ENCODE data around the gene IGF2.

The IGF2 gene

GRCh38 chr11:2153581-2154194 lies 14.5 kb upstream of the IGF2 start:
- no peak for DNase-seq

- DNase-seq = no peak
Measured at GRCh38 chr11:2151500-2152257, 12.5 kb upstream of the IGF2 start.

- DNase-seq = no peak
Measured at GRCh38 chr11:2149864-2150847, 11.0 kb upstream of the IGF2 start.

DNA sequence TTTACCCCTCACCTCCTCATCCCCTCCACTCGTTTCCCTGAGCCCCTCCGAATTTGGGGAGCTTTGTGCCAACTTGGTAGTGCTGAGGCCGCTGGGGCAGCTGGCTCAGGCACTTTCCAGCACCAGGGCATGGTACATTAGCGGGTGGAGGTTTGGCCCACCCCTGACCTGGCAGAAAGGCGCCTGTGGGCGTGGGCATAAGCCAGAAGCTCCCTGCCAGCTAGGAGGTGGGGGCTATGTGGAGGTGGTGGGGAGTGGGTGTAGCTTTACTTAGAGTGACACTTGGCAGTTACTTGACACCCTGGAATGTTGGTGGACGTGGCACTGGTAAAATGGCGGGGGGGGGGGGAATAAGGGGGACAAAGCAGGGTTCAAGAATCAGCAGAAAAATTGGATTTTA lies 10.3 kb upstream of the IGF2 start:
- no peak for DNase-seq

- DNase-seq = no peak
Measured at GRCh38 chr11:2148595-2148994, 9.4 kb upstream of the IGF2 start.

GRCh38 chr11:2147391-2147790 lies 8.2 kb upstream of the IGF2 start:
- DNase-seq = no peak

DNA sequence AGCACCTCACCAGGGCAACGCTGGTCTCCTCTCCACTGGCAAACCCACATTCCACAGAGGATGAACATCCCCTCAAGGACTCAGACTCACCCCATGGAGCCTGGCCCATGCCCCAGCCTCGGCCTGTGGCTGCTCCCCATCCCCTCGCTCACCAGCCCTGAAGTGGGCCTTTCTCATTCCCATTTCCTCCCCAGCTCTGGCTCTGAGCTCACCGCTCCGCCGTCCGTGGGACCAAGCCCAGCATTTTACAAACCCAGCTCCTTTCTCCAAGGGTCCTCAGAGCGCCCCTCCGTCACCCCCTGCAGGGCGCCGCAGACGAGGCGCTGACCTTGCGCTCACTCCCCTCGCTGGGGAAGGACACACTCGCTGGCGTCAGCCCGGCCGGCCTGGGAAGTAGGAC lies 6.9 kb upstream of the IGF2 start:
- DNase-seq = no peak

- DNase-seq = no peak
Measured at GRCh38 chr11:2144544-2145248, 5.5 kb upstream of the IGF2 start.

DNA sequence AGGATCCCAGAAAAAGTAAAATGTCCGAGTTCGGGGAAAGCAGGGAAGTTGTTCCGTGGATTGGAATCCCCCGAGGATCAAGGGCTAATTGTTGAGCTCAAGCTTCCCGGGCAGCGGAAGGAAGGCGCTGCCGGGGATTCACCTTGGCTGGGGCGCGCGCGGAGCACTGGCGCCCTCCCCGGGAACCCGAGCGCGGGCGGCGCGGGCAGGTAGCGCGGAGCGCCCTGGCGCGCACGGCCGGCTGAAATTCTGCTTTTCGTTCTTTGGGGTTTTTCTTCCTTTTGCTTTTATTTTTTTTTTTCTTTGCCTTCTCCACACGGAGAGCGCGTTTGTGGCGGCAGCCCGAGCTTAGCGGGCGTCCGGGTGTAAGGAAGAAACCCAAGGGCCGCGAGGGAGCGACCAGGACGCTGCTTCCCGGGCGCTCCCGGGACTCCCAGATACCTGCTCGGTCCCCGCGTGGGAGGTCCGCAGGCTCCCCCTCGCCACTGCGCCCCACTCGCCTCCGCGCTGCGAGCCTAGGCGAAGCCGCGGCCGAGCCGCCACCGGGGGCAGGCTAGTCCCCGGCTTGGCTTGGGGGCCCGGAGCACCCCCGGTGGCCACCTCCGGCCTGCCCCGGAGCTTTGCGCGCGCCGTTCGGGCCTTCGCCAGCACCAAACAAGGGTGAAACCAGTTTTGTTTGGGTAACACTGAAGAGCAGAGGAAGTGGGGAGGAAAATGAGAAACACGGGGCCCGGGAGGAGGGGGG lies 4.8 kb upstream of the IGF2 start:
- DNase-seq = no peak

DNA sequence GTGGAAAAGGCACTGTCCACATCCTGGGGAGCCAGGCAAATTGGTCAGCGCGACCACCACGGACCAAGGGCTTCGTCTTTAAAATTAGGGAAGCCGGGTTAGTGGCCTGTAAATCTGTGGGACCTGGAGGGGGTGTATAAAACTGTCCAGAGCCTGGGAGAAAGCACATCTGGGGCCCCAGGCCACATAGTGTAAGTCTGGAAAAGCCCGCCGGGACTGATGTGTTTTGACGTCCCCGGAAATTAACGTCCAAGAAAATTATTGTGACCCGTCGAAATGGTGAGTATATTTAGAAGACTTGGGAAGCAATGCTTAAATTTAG lies 4.2 kb upstream of the IGF2 start:
- no peak for DNase-seq

GRCh38 chr11:2142762-2143202 lies 3.6 kb upstream of the IGF2 start:
- no peak for DNase-seq

- DNase-seq = no peak
Measured at GRCh38 chr11:2142300-2142759, 3.1 kb upstream of the IGF2 start.

GRCh38 chr11:2140411-2141400 lies 1.5 kb upstream of the IGF2 start:
- no peak for DNase-seq

- no peak for DNase-seq
Measured at GRCh38 chr11:2139621-2140337, 590 bp upstream of the IGF2 start.

DNA sequence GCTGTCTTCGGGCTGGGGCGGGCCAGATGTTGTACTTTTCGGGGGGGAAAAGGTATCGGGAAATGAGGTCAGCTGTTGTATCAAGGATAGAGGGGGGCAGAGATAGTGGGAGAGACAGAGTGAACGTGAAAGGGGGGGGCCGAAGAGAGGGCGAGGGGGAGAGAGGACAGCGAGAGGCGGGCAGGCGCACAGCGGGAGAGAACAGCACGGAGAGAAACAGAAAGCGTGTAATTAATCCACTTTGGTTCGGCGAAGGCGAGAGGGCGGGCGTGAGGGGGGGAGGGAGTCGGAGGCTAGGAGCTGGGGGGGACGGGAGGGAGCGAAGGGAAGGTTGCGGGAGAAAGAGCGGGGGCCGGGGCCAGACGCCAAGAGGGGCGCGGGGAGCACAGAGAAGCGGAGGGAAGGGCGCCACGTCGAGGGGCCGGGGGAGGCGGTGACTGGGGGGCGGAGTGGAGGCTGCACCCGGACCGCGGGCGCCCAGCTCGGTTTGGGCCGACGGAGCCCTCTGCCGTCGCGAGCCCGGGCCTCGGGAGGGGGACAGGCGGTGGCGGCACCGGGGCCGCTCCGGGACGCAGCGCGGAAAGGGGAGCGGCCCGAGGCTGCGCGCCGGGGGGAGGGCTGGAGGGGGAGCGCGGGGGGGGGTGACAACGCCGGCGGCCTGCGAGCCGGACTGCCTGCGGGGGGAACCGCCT lies 612 bp downstream of the IGF2 start:
- no peak for DNase-seq

DNA sequence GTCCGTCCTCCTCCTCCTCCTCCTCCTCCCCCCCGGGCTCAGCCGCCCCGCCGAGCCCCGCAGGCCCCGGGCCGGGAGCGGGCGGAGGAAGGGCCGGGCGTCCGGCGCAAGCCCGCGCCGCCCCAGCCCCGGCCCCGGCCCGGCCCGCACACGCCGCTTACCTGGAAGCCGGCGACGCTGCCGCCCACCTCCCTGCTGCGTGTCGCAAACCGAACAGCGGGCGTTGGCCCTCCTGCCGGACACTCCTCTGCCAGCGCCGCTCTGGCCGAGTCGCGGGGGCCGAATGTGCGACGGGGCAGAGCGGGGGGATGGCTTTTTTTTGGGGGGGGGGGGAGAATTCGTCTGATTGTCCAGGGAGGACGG lies 1.1 kb downstream of the IGF2 start:
- DNase-seq = no peak

- DNase-seq = no peak
Measured at GRCh38 chr11:2137202-2138067, 1.8 kb downstream of the IGF2 start.

- no peak for DNase-seq
Measured at GRCh38 chr11:2136952-2137201, 2.3 kb downstream of the IGF2 start.
